K562 (cell line): ENCODE measurements around the gene TLNRD1. TPM values are rescaled to one million over a fixed set of nuclear protein-coding genes. Genes with fewer than 3 reads are reported as not detected.

Experiments used
- ATAC-seq: fragments of 200-7000 bp; cut with Tn5 transposase; 3 replicates; pipeline ENCODE4 v1.9.1; 2020; ENCODE audit warnings: moderate library complexity
- BruUV-seq: library from RNA; stranded (reverse); fragments of 400-500 nt; replicated peaks from 2 replicates; lab custom pipeline; 2021; lab: Mats Ljungman, UMichigan
- CTCF ChIA-PET: fragments of 300-600 bp; formaldehyde crosslinking; extraction: SDS; loops from one replicate; lab custom pipeline; 2021; ENCODE audit warnings: low intra/inter-chr PET ratio; lab: Yijun Ruan, JAX
- POLR2A ChIA-PET: fragments of 300-600, 350-650 bp; sonication (Branson Sonifier 250); formaldehyde crosslinking; extraction: SDS; loops from one replicate; lab custom pipeline; 2021; ENCODE audit warnings: antibody characterized with exemption, inconsistent platforms; lab: Yijun Ruan, JAX
- DNase-seq, 4 experiments: peaks; one replicate each; pipeline versions ENCODE4 v3.0.0 to v3.0.0-alpha.2; 2011 to 2018; ENCODE audit warnings: low spot score in 3 of 4, mixed read lengths in 3 of 4; ENCODE audit errors: extremely low read depth in 1 of 4
- FAIRE-seq: peaks from 2 replicates; lab custom pipeline; 2011; peaks lifted over from hg19 to GRCh38; lab: Jason Lieb, UNC
- H2AFZ ChIP-seq: 2 replicates; pipeline ENCODE4 v1.6.0; 2011; ENCODE audit warnings: low read depth, low read length, control low read depth, inconsistent platforms
- H3K27ac ChIP-seq: fragments of 200-600 bp; 3 replicates; pipeline ENCODE4 v1.8.0; 2011; ENCODE audit warnings: low read depth, mild to moderate bottlenecking, control low read depth, inconsistent platforms, low read length, moderate library complexity, mixed read lengths; ENCODE audit errors: extremely low read depth
- H3K27me3 ChIP-seq, 2 experiments: fragments of 300-600 bp in 1 of 2; 2 replicates in 1 of 2; 3 replicates in 1 of 2; pipeline versions ENCODE4 v1.6.0 to v1.8.0; 2011; ENCODE audit warnings: inconsistent platforms in 2 of 2, low read length in 2 of 2, mild to moderate bottlenecking in 1 of 2, mixed read lengths in 1 of 2, moderate library complexity in 1 of 2; ENCODE audit not compliant: control insufficient read depth in 2 of 2, insufficient read depth in 2 of 2
- H3K36me3 ChIP-seq: fragments of 300-600 bp; 3 replicates; pipeline ENCODE4 v1.8.0; 2011; ENCODE audit warnings: mild to moderate bottlenecking, low read length, inconsistent platforms; ENCODE audit not compliant: control insufficient read depth, insufficient read depth
- H3K4me1 ChIP-seq, 2 experiments: fragments of 200-600 bp in 1 of 2; replicated peaks in 1 of 2; 2 replicates in 1 of 2; 3 replicates in 1 of 2; pipeline versions ENCODE4 v1.5.1 to v1.8.0; 2011; ENCODE audit warnings: inconsistent platforms in 2 of 2, low read length in 2 of 2, mild to moderate bottlenecking in 1 of 2, mixed read lengths in 1 of 2, moderate library complexity in 1 of 2; ENCODE audit not compliant: control insufficient read depth in 2 of 2, insufficient read depth in 2 of 2
- H3K4me2 ChIP-seq: 2 replicates; pipeline ENCODE4 v1.6.1; 2011; ENCODE audit warnings: low read length, control low read depth, inconsistent platforms, mixed read lengths; ENCODE audit not compliant: insufficient read depth
- H3K4me3 ChIP-seq: fragments of 200-600 bp; sonication (generic), shearing (Covaris generic); 2 replicates; pipeline ENCODE4 v1.5.1; 2016; ENCODE audit warnings: control low read depth, inconsistent platforms
- H3K79me2 ChIP-seq: fragments of 200-600 bp; 3 replicates; pipeline ENCODE4 v1.8.0; 2011; ENCODE audit warnings: low read length, inconsistent platforms; ENCODE audit not compliant: control insufficient read depth, insufficient read depth
- H3K9ac ChIP-seq, 2 experiments: 2 replicates each; pipeline versions ENCODE4 v1.6.0 to v1.6.1; 2011; ENCODE audit warnings: low read depth in 2 of 2, low read length in 2 of 2, control low read depth in 1 of 2, inconsistent platforms in 1 of 2, mild to moderate bottlenecking in 1 of 2, mixed read lengths in 1 of 2; ENCODE audit not compliant: insufficient read depth in 1 of 2
- H3K9me1 ChIP-seq: one replicate; pipeline ENCODE4 v1.6.0; 2011; ENCODE audit warnings: inconsistent platforms, mild to moderate bottlenecking, low read length, moderate library complexity; ENCODE audit not compliant: control insufficient read depth, insufficient read depth
- H3K9me3 ChIP-seq: replicated peaks from 2 replicates; pipeline ENCODE4 v1.5.1; 2011; ENCODE audit warnings: low read depth, low read length, inconsistent platforms; ENCODE audit not compliant: control insufficient read depth, insufficient read depth
- H4K20me1 ChIP-seq: replicated peaks from 2 replicates; pipeline ENCODE4 v1.6.1; 2011; ENCODE audit warnings: low read length, inconsistent platforms, mixed read lengths; ENCODE audit not compliant: control insufficient read depth, insufficient read depth
- CBX3 ChIP-seq, 2 experiments: IDR thresholded peaks; 1 replicate in 1 of 2; 2 replicates in 1 of 2; pipeline ENCODE4 v1.6.1; 2012; ENCODE audit warnings: inconsistent platforms in 2 of 2, low read length in 2 of 2, borderline replicate concordance in 1 of 2, control low read depth in 1 of 2
- CHD1 ChIP-seq: fragments of 200-600 bp; sonication (generic); IDR thresholded peaks from one replicate; pipeline ENCODE4 v1.6.1; 2012; ENCODE audit warnings: mild to moderate bottlenecking, moderate library complexity, low read length, inconsistent platforms
- EGR1 ChIP-seq: fragments of 450-650 bp; conservative IDR thresholded peaks from 2 replicates; pipeline ENCODE4 v1.6.1; 2017; ENCODE audit warnings: mild to moderate bottlenecking
- ETV6 ChIP-seq, 3 experiments: fragments of 150-350 bp in 1 of 3; sonication (generic) in 1 of 3; formaldehyde crosslinking in 1 of 3; IDR thresholded peaks; 2 replicates each; pipeline versions ENCODE4 v1.6.1 to v1.8.0; 2014 to 2022; ENCODE audit warnings: borderline replicate concordance in 2 of 3, low read depth in 2 of 3, antibody characterized with exemption in 1 of 3, low read length in 1 of 3, mild to moderate bottlenecking in 1 of 3, missing genetic modification reagents in 1 of 3
- FOXP1 ChIP-seq: sonication (generic); formaldehyde crosslinking; IDR thresholded peaks from 2 replicates; pipeline ENCODE4 v1.8.0; 2022; ENCODE audit warnings: mild to moderate bottlenecking, missing genetic modification reagents
- GATA2 ChIP-seq: sonication (generic); formaldehyde crosslinking; IDR thresholded peaks from 2 replicates; pipeline ENCODE4 v1.4.0; 2020; ENCODE audit warnings: mild to moderate bottlenecking, missing genetic modification reagents
- POLR2AphosphoS5 ChIP-seq: IDR thresholded peaks from 2 replicates; pipeline ENCODE4 v1.6.1; 2011; ENCODE audit warnings: mild to moderate bottlenecking, low read depth, low read length, moderate library complexity; ENCODE audit not compliant: control insufficient read depth, insufficient read depth
- RBM22 ChIP-seq: fragments of 200-400 bp; formaldehyde crosslinking; IDR thresholded peaks from 2 replicates; pipeline ENCODE4 v1.6.1; 2018; ENCODE audit warnings: low read length, low read depth; ENCODE audit not compliant: poor library complexity, severe bottlenecking
- RCOR1 ChIP-seq, 2 experiments: IDR thresholded peaks; 2 replicates each; pipeline ENCODE4 v1.6.1; 2012; ENCODE audit warnings: low read depth in 2 of 2, low read length in 2 of 2, borderline replicate concordance in 1 of 2, improper control_type of control experiment in 1 of 2
- SPI1 ChIP-seq: IDR thresholded peaks from 2 replicates; pipeline ENCODE4 v1.6.1; 2011; ENCODE audit warnings: low read depth, low read length, control low read depth, borderline replicate concordance
- SRSF7 ChIP-seq: fragments of 200-400 bp; formaldehyde crosslinking; optimal IDR thresholded peaks from 2 replicates; pipeline ENCODE3; 2017; ENCODE audit warnings: mild to moderate bottlenecking, low read depth, low read length
- TAF1 ChIP-seq: IDR thresholded peaks from 2 replicates; pipeline ENCODE4 v1.6.1; 2011; ENCODE audit warnings: mild to moderate bottlenecking, low read length, moderate library complexity; ENCODE audit not compliant: insufficient read depth, control insufficient read depth, severe bottlenecking; ENCODE audit errors: extremely low read depth
- TEAD4 ChIP-seq, 2 experiments: sonication (generic) in 1 of 2; formaldehyde crosslinking in 1 of 2; IDR thresholded peaks; 2 replicates each; pipeline versions ENCODE4 v1.6.1 to v1.8.0; 2012 to 2022; ENCODE audit warnings: borderline replicate concordance in 1 of 2, inconsistent platforms in 1 of 2, low read length in 1 of 2, mild to moderate bottlenecking in 1 of 2, missing genetic modification reagents in 1 of 2
- ZNF384 ChIP-seq: IDR thresholded peaks from 2 replicates; pipeline ENCODE4 v1.6.1; 2012; ENCODE audit warnings: low read depth, low read length, improper control_type of control experiment
- WGBS: fragments of 100-300 bp; shearing (Covaris generic); methylation state at CpG from one replicate; pipeline ENCODE4 v1.1.6; 2016; ENCODE audit warnings: low coverage, mixed read lengths; ENCODE audit not compliant: insufficient coverage; ENCODE audit errors: missing lambda C conversion rate; 5-methylcytosine and 5-hydroxymethylcytosine counted together
- in situ Hi-C: fragments of 300-500 bp; cut with MboI; formaldehyde crosslinking; loops from 4 replicates; pipeline ENCODE4 v1.15.0; 2018; ENCODE audit warnings: inconsistent platforms, mixed read lengths
- intact Hi-C: fragments of 100-400 bp; cut with micrococcal nuclease; formaldehyde crosslinking; loops from 2 replicates; pipeline ENCODE4 v1.14.2; 2022
- polyA plus RNA-seq, 8 experiments: library from polyadenylated mRNA; depleted of rRNA in 4 of 8; stranded (reverse) in 5 of 8; unstranded in 3 of 8; fragments of >200 nt; fragmentation: Nextera tagmentation in 2 of 8; fragmentation: Illumina TruSeq in 1 of 8; extraction: Ambion mirVana in 2 of 8; extraction: Trizol in 1 of 8; gene quantifications; 2 replicates each; pipeline versions ENCODE4 v1.2.1 to v1.2.3, GENCODE V29; 2011 to 2014; ENCODE audit warnings: inconsistent platforms in 1 of 8, missing spikeins in 1 of 8
- total RNA-seq, 7 experiments: library from RNA; depleted of rRNA in 6 of 7; stranded (reverse); fragments of >200 nt in 6 of 7; fragmentation: Illumina TruSeq in 2 of 7; extraction: Trizol in 2 of 7; gene quantifications; 2 replicates each; pipeline versions ENCODE4 v1.2.1 to v1.2.3, GENCODE V29; 2011 to 2021; ENCODE audit warnings: low replicate concordance in 1 of 7
- TF ChIP-seq, protein P1 (sequence below): fragments of 450-650 bp; IDR thresholded peaks from 2 replicates; pipeline ENCODE4 v1.6.1; 2017; ENCODE audit warnings: antibody characterized with exemption, mild to moderate bottlenecking

The TLNRD1 gene
- total and polyA plus RNA-seq, 9 of the 15 experiments (the other 6 are each of a cell fraction or from before 2014, with no cell fraction given) = 1.1 to 33.1 (median 5.7) TPM

DNA sequence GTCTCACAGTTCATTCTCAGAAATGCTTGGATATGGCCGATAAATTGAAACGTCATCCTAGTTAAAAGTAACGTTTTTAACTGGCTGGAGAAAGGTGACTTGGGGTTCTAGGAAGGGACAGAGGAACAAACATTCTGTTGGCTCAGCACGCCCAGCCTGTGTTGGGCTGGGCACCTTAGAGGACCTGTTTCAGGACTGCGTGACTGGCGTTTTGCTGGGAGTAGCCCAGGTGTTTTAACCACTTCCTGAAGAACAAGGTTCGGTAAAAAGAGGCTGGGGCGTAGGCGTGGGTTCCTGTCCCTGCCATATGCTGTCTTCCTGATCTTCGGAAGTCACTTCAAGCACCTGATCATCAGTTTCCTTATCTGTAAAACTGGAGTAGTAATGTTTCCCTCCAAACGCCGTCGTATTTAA is 1.1 kb upstream of the TLNRD1 start:
- peaks cover 12 to 31% of the 10 kb centered on the region in 2 experiments for H3K4me1 ChIP-seq
- intact Hi-C loops = loop anchor here (2.0 to 5.0 kb wide), 2 partner anchors 107 to 153 kb away; no protein-coding TSS in a partner anchor
- peak overlapping the region; percentile 62 to 88; a peak in 3 of 4 replicates for H3K9ac ChIP-seq
- no TSS peak for BruUV-seq
- peak; percentile 33 for ATAC-seq
- H3K9me3 ChIP-seq = no peaks in the 10 kb centered on the region
- H3K9me1 ChIP-seq = no peaks in the 10 kb centered on the region
- peak; percentile 73 for FAIRE-seq
- peak overlapping the region; percentile 92 for H3K27ac ChIP-seq
- peaks cover 13% of the 10 kb centered on the region; the same call in 1 of the 3 replicates for H3K36me3 ChIP-seq
- H3K4me3 ChIP-seq = peak overlapping the region; percentile 90
- peak overlapping the region; percentile 79 for H2AFZ ChIP-seq
- ChIA-PET POLR2A (interaction anchor here (1.5 to 1.7 kb wide), 2 partner anchors 11 to 16 kb away, joined by 4 read pairs; no protein-coding TSS in a partner anchor), CTCF (interaction anchor here (0.6 kb wide), 1 partner anchor 22 kb away, joined by 6 read pairs; no protein-coding TSS in a partner anchor)
- DNase-seq = peak; percentile 32 to 79 (median 44)
- 1% methylated on average over 13 of the region's 13 CpGs for WGBS
- H3K79me2 ChIP-seq = peaks cover 43% of the 10 kb centered on the region
- no peaks in the 10 kb centered on the region for H4K20me1 ChIP-seq
- H3K4me2 ChIP-seq = peak overlapping the region; percentile 86
- in situ Hi-C loops = loop anchor here (5.0 kb wide), 1 partner anchor 103 kb away; no protein-coding TSS in a partner anchor
- H3K27me3 ChIP-seq = no peaks in the 10 kb centered on the region
- TF ChIP-seq ZNF384 (no peak), CBX3 (IDR thresholded peaks at IDR 0.05; ENCODE audit: borderline replicate concordance in 1 of 2, low read length in 2 of 2) (0 out of 3 replicates have a peak, but pooled peaks of 1 of the 2 experiments have one; percentile 2), RCOR1 (IDR thresholded peaks at IDR 0.05; ENCODE audit: borderline replicate concordance in 1 of 2, low read depth in 2 of 2, low read length in 2 of 2) (no peak), FOXP1 (CRISPR knock-in tag) (0 out of 2 replicates have a peak, but pooled peaks have one; percentile 37), POLR2AphosphoS5 (peak; percentile 56), TEAD4 (IDR thresholded peaks at IDR 0.05; ENCODE audit: low read length) (peak; percentile 10; the same call in 1 of the 2 replicates), TEAD4 (CRISPR knock-in tag; IDR thresholded peaks at IDR 0.05; ENCODE audit: borderline replicate concordance) (no peak), ETV6 (IDR thresholded peaks at IDR 0.05; ENCODE audit: borderline replicate concordance in 1 of 2, low read depth in 2 of 2, low read length in 1 of 2) (peak in 1 of 2 experiments; percentile 91; a peak in 2 of 4 replicates), ETV6 (CRISPR knock-in tag; IDR thresholded peaks at IDR 0.05; ENCODE audit: borderline replicate concordance) (no peak), TAF1 (peak; percentile 56), RBM22 (no peak), GATA2 (CRISPR knock-in tag) (no peak), EGR1 (peak; percentile 82), SPI1 (peak; percentile 36; the same call in 1 of the 2 replicates), CHD1 (no peak), SRSF7 (no peak)
- TF ChIP-seq, protein P1, sequence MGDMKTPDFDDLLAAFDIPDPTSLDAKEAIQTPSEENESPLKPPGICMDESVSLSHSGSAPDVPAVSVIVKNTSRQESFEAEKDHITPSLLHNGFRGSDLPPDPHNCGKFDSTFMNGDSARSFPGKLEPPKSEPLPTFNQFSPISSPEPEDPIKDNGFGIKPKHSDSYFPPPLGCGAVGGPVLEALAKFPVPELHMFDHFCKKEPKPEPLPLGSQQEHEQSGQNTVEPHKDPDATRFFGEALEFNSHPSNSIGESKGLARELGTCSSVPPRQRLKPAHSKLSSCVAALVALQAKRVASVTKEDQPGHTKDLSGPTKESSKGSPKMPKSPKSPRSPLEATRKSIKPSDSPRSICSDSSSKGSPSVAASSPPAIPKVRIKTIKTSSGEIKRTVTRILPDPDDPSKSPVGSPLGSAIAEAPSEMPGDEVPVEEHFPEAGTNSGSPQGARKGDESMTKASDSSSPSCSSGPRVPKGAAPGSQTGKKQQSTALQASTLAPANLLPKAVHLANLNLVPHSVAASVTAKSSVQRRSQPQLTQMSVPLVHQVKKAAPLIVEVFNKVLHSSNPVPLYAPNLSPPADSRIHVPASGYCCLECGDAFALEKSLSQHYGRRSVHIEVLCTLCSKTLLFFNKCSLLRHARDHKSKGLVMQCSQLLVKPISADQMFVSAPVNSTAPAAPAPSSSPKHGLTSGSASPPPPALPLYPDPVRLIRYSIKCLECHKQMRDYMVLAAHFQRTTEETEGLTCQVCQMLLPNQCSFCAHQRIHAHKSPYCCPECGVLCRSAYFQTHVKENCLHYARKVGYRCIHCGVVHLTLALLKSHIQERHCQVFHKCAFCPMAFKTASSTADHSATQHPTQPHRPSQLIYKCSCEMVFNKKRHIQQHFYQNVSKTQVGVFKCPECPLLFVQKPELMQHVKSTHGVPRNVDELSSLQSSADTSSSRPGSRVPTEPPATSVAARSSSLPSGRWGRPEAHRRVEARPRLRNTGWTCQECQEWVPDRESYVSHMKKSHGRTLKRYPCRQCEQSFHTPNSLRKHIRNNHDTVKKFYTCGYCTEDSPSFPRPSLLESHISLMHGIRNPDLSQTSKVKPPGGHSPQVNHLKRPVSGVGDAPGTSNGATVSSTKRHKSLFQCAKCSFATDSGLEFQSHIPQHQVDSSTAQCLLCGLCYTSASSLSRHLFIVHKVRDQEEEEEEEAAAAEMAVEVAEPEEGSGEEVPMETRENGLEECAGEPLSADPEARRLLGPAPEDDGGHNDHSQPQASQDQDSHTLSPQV = peak; percentile 38; the same call in 1 of the 2 replicates
